ENCODE data around the gene OR52I2. TPM values are rescaled to one million over a fixed set of nuclear protein-coding genes. Genes with fewer than 3 reads are reported as not detected.

The OR52I2 gene
- total RNA-seq, 1 experiment from 2014 or later: not detected

Other genes with a start within 250 kb of the OR52I2 start
- not detected in 2 replicates for gene OR52B4, start 213.4 kb upstream of the OR52I2 start, total RNA-seq (2014; rRNA removed; shearing (Covaris generic))
- gene TRIM21, start 188.0 kb upstream of the OR52I2 start, total RNA-seq (2014; rRNA removed; shearing (Covaris generic)): 14.2 and 15.2 TPM in 2 replicates
- gene OR52K2, start 132.4 kb upstream of the OR52I2 start, total RNA-seq (2014; rRNA removed; shearing (Covaris generic)): not detected in 2 replicates
- gene OR52K1, start 99.1 kb upstream of the OR52I2 start, total RNA-seq (2014; rRNA removed; shearing (Covaris generic)): not detected in 2 replicates
- not detected in 2 replicates for gene OR52M1, start 36.6 kb upstream of the OR52I2 start, total RNA-seq (2014; rRNA removed; shearing (Covaris generic))
- gene OR52I1, start 12.3 kb downstream of the OR52I2 start, total RNA-seq (2014; rRNA removed; shearing (Covaris generic)): not detected in 2 replicates
- 8.8 and 12.2 TPM in 2 replicates for gene TRIM68, start 26.5 kb downstream of the OR52I2 start, total RNA-seq (2014; rRNA removed; shearing (Covaris generic))
- gene OR51D1, start 55.7 kb downstream of the OR52I2 start, total RNA-seq (2014; rRNA removed; shearing (Covaris generic)): not detected in 2 replicates
- gene OR51E1, start 62.2 kb downstream of the OR52I2 start, total RNA-seq (2014; rRNA removed; shearing (Covaris generic)): not detected in 2 replicates
- gene OR51E2, start 116.1 kb downstream of the OR52I2 start, total RNA-seq (2014; rRNA removed; shearing (Covaris generic)): not detected in 2 replicates
- gene MMP26, start 123.0 kb downstream of the OR52I2 start, total RNA-seq (2014; rRNA removed; shearing (Covaris generic)): not detected in 2 replicates
- not detected in 2 replicates for gene OR51F1, start 188.2 kb downstream of the OR52I2 start, total RNA-seq (2014; rRNA removed; shearing (Covaris generic))
- gene OR52R1, start 222.6 kb downstream of the OR52I2 start, total RNA-seq (2014; rRNA removed; shearing (Covaris generic)): not detected in 2 replicates
- gene OR51F2, start 239.6 kb downstream of the OR52I2 start, total RNA-seq (2014; rRNA removed; shearing (Covaris generic)): not detected in 2 replicates